A673 (cell line): ENCODE measurements around the gene IQCE. TPM values are rescaled to one million over a fixed set of nuclear protein-coding genes. Genes with fewer than 3 reads are reported as not detected.

Experiments
- BruUV-seq: library from RNA; stranded (reverse); fragments of 400-500 nt; replicated peaks from 2 replicates; lab custom pipeline; 2021; lab: Mats Ljungman, UMichigan
- CTCF ChIA-PET: fragments of 300-600 bp; sonication (Branson Sonifier 250); formaldehyde crosslinking; loops from one replicate; lab custom pipeline; 2022; ENCODE audit warnings: antibody characterized with exemption; lab: Charles Lee
- POLR2A ChIA-PET: fragments of 300-600 bp; sonication (Branson Sonifier 250); formaldehyde crosslinking; loops from one replicate; lab custom pipeline; 2022; ENCODE audit warnings: antibody characterized with exemption; ENCODE audit not compliant: low non-redundant PET; lab: Charles Lee
- DNase-seq: peaks from one replicate; pipeline ENCODE4 v3.0.0-alpha.2; 2015; ENCODE audit warnings: low spot score
- H3K27ac ChIP-seq: fragments of 200-600 bp; sonication (generic); 2 replicates; pipeline ENCODE4 v1.5.1; 2016; ENCODE audit warnings: mixed run types, low read depth, mild to moderate bottlenecking, mixed read lengths, antibody characterized with exemption, low read length; ENCODE audit not compliant: poor library complexity, severe bottlenecking
- H3K27me3 ChIP-seq: fragments of 200-600 bp; sonication (generic); replicated peaks from 2 replicates; pipeline ENCODE4 v1.6.1; 2017; ENCODE audit warnings: mixed run types, low read depth, mild to moderate bottlenecking, mixed read lengths, antibody characterized with exemption, low read length; ENCODE audit not compliant: insufficient read depth, poor library complexity
- H3K36me3 ChIP-seq: fragments of 200-600 bp; sonication (generic); 2 replicates; pipeline ENCODE4 v1.6.1; 2016; ENCODE audit warnings: mixed run types, mild to moderate bottlenecking, mixed read lengths, antibody characterized with exemption, low read length; ENCODE audit not compliant: insufficient read depth, poor library complexity, severe bottlenecking
- H3K4me1 ChIP-seq: fragments of 200-600 bp; sonication (generic); 2 replicates; pipeline ENCODE4 v1.6.1; 2017; ENCODE audit warnings: mixed run types, mild to moderate bottlenecking, mixed read lengths, antibody characterized with exemption, low read length; ENCODE audit not compliant: insufficient read depth, poor library complexity, severe bottlenecking
- H3K4me3 ChIP-seq: fragments of 200-600 bp; sonication (generic); 2 replicates; pipeline ENCODE4 v1.5.1; 2016; ENCODE audit warnings: low read depth, mixed run types, mild to moderate bottlenecking, mixed read lengths, low read length; ENCODE audit not compliant: poor library complexity, severe bottlenecking
- H3K9me3 ChIP-seq: fragments of 200-600 bp; sonication (generic); 2 replicates; pipeline ENCODE4 v1.6.1; 2016; ENCODE audit warnings: mixed run types, low read depth, mild to moderate bottlenecking, mixed read lengths, antibody characterized with exemption, low read length; ENCODE audit not compliant: poor library complexity, severe bottlenecking
- EZH2 ChIP-seq: fragments of 200-600 bp; sonication (generic); IDR thresholded peaks from 2 replicates; pipeline ENCODE4 v1.6.1; 2017; ENCODE audit warnings: borderline replicate concordance, low read depth, mild to moderate bottlenecking, mixed read lengths, antibody characterized with exemption, low read length; ENCODE audit not compliant: poor library complexity, severe bottlenecking
- intact Hi-C: fragments of 100-400 bp; cut with micrococcal nuclease; formaldehyde crosslinking; loops from one replicate; pipeline ENCODE4 v1.10.0; 2022; ENCODE audit not compliant: unreplicated experiment
- total RNA-seq: library from RNA; stranded (reverse); gene quantifications from 2 replicates; pipeline ENCODE4 v1.2.3, GENCODE V29; 2021
- TF ChIP-seq, protein P1 (sequence below): fragments of 300-800, 200-600 bp; sonication (generic); conservative IDR thresholded peaks from 2 replicates; pipeline ENCODE4 v1.5.1; 2017; ENCODE audit warnings: low read depth, mild to moderate bottlenecking, antibody characterized with exemption, low read length, moderate library complexity, mixed read lengths

The IQCE gene
- total RNA-seq, 1 experiment from 2014 or later, result 35.4 TPM

DNA sequence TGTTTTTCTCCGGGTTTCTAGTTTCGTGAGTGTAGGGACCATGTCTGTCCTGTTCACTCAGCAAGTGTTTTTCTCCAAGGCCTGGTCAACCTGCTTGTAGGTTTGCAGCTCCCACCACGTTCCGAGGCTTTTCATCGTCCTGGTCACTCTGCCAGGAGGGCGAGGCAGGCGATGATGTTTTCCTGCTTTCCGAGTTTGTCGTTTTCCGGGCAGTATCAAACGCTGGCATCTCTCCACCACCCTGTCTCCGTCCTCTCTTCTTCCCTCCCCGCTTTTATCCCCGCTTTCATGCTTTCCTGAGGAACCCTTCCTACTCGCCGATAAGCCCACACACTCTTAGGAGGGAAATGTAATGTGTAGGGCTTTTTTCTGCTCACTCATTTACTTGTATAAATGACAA is 11.2 kb downstream of the IQCE start:
- no peak for DNase-seq
- Histone ChIP-seq H3K27ac (no peak overlapping the region), H3K27me3 (no peaks in the 10 kb centered on the region), H3K4me1 (no peaks in the 10 kb centered on the region), H3K36me3 (peaks cover 10% of the 10 kb centered on the region), H3K9me3 (no peaks in the 10 kb centered on the region), H3K4me3 (no peak overlapping the region)
- TF ChIP-seq, protein P1, sequence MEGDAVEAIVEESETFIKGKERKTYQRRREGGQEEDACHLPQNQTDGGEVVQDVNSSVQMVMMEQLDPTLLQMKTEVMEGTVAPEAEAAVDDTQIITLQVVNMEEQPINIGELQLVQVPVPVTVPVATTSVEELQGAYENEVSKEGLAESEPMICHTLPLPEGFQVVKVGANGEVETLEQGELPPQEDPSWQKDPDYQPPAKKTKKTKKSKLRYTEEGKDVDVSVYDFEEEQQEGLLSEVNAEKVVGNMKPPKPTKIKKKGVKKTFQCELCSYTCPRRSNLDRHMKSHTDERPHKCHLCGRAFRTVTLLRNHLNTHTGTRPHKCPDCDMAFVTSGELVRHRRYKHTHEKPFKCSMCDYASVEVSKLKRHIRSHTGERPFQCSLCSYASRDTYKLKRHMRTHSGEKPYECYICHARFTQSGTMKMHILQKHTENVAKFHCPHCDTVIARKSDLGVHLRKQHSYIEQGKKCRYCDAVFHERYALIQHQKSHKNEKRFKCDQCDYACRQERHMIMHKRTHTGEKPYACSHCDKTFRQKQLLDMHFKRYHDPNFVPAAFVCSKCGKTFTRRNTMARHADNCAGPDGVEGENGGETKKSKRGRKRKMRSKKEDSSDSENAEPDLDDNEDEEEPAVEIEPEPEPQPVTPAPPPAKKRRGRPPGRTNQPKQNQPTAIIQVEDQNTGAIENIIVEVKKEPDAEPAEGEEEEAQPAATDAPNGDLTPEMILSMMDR, result no peak
- CTCF ChIA-PET, result no interaction called here
- POLR2A ChIA-PET, result no interaction called here
- BruUV-seq, result no TSS peak
- intact Hi-C loops, result no loop called here

DNA sequence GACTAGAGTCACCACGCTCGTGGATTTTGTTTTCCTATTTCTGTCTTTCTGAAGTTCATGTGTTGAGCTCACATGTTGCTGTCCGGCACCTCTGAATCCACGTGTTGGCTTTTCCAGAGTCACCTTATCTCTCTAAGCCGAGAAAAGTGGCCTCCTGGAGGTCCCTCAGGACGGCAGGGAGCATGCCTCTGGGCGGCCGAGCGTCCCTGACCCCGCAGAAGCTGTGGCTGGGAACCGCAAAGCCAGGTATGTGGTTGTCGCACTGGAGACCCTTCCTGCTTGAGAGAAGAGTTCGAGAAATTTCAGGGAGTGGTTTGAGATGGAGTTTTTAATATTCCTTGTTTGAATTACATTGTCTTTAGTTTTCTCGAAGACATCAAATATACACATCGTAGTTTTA is 12.6 kb downstream of the IQCE start:
- no peak for DNase-seq
- no peak for TF ChIP-seq EZH2
- TF ChIP-seq, protein P1, result no peak
- H3K4me1 ChIP-seq, result no peaks in the 10 kb centered on the region
- peaks cover 10% of the 10 kb centered on the region for H3K36me3 ChIP-seq
- H3K9me3 ChIP-seq, result no peaks in the 10 kb centered on the region
- intact Hi-C loops, result no loop called here
- CTCF ChIA-PET, result no interaction called here
- H3K4me3 ChIP-seq, result no peak overlapping the region
- POLR2A ChIA-PET, result no interaction called here
- no peak overlapping the region for H3K27ac ChIP-seq
- no TSS peak for BruUV-seq
- H3K27me3 ChIP-seq, result no peaks in the 10 kb centered on the region

DNA sequence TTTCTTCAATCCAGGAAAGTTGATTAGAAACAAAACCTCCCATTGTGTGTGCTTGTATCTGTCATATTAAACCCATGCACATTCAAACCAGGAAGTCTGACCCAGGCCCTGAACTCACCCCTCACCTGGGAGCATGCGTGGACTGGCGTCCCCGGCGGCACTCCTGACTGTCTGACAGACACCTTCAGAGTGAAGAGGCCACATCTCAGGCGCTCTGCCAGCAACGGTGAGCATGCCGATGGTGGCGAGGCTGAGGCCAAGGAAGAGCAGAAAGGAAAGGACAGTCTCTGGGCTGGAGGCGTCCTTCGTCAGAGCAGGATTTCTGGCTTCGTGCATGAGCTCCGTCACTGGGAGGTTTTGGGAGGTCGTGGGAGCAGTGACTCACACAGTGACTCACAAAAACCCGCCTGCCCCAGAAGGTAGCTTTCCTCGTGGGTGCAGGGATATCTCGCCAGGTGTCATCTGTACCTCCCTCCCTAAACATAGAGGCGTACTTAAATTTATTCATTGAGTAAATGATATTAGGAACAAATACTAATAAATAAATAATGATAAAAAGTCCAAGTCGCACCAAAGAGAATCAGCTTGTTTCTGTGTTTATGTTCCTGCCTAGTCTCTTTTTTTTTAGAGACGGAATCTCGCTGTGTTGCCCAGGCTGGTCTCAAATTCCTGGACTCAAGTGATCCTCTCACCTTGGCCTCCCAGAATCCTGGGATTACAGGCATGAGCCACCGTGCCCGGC is 13.5 kb downstream of the IQCE start:
- ChIA-PET POLR2A (no interaction called here), CTCF (no interaction called here)
- no peak overlapping the region for H3K27ac ChIP-seq
- no peaks in the 10 kb centered on the region for H3K4me1 ChIP-seq
- DNase-seq, result no peak
- H3K4me3 ChIP-seq, result no peak overlapping the region
- H3K27me3 ChIP-seq, result no peaks in the 10 kb centered on the region
- TF ChIP-seq EZH2, result no peak
- intact Hi-C loops, result no loop called here
- BruUV-seq, result no TSS peak
- H3K36me3 ChIP-seq, result peaks cover 10% of the 10 kb centered on the region
- no peaks in the 10 kb centered on the region for H3K9me3 ChIP-seq

DNA sequence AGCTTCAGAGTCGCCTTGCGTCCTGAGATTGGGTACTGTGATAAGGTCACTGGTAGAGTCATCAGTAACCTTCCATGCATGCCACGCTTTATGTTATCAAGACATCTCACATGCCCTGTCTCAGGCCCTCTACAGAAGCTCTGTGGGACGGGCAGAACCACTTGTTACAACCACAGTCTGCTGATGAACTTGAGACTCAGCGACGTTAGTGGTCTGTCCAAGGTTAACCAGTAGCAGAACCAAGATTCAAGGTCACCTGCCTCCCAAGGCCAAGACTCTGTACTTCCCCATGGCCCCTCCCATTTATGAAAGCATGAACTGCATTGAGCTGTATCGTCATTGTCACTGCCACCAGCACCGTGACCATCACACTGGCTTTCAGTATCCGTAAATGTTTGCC is 15.0 kb downstream of the IQCE start:
- no peaks in the 10 kb centered on the region for H3K27me3 ChIP-seq
- H3K27ac ChIP-seq, result no peak overlapping the region
- H3K36me3 ChIP-seq, result peaks cover 10% of the 10 kb centered on the region
- no peaks in the 10 kb centered on the region for H3K4me1 ChIP-seq
- H3K4me3 ChIP-seq, result no peak overlapping the region
- intact Hi-C loops, result no loop called here
- BruUV-seq, result no TSS peak
- DNase-seq, result no peak
- CTCF ChIA-PET, result no interaction called here
- no peaks in the 10 kb centered on the region for H3K9me3 ChIP-seq
- POLR2A ChIA-PET, result no interaction called here
- no peak for TF ChIP-seq EZH2
- TF ChIP-seq, protein P1, result no peak
